ENCODE measurements around the gene CATSPERZ. TPM values are rescaled to one million over a fixed set of nuclear protein-coding genes. Genes with fewer than 3 reads are reported as not detected.

Gene CATSPERZ
- polyA plus RNA-seq, 1 donor from 2014 or later = not detected

GRCh38 chr11:64267207-64267945 lies 32.8 kb upstream of the CATSPERZ start:
- Histone ChIP-seq H3K9me3 (ENCODE audit: low read length) (no peaks in the 10 kb centered on the region), H3F3A (ENCODE audit: insufficient read depth, low read length, poor library complexity, severe bottlenecking) (peaks cover 6% of the 10 kb centered on the region), H3K79me2 (replicated peaks; ENCODE audit: insufficient read depth, low read length) (no peaks in the 10 kb centered on the region), H3K4me3 (ENCODE audit: low read length) (no peak overlapping the region), H3K9ac (ENCODE audit: low read length) (no peak overlapping the region), H3K4me2 (ENCODE audit: low read length) (no peak overlapping the region), H3K9me2 (ENCODE audit: insufficient read depth, low read length) (no peaks in the 10 kb centered on the region), H4K20me1 (ENCODE audit: insufficient read depth) (no peaks in the 10 kb centered on the region), H3K36me3 (ENCODE audit: insufficient read depth, low read length) (no peaks in the 10 kb centered on the region), H3K27me3 (ENCODE audit: insufficient read depth, low read depth, low read length) (no peaks in the 10 kb centered on the region), H2AFZ (ENCODE audit: low read depth, low read length) (no peak overlapping the region), H3K27ac (ENCODE audit: low read length) (no peak overlapping the region)
- TF ChIP-seq POLR2AphosphoS5 (IDR thresholded peaks at IDR 0.05) = no peak

GRCh38 chr11:64268025-64268892 lies 31.9 kb upstream of the CATSPERZ start:
- H2AFZ ChIP-seq (ENCODE audit: low read depth, low read length) = no peak overlapping the region
- H3K4me2 ChIP-seq (ENCODE audit: low read length) = peak overlapping the region; percentile 89
- peaks cover 6% of the 10 kb centered on the region for H3F3A ChIP-seq (ENCODE audit: insufficient read depth, low read length, poor library complexity, severe bottlenecking)
- H3K4me3 ChIP-seq (ENCODE audit: low read length) = peak overlapping the region; percentile 96
- H3K9ac ChIP-seq (ENCODE audit: low read length) = peak overlapping the region; percentile 87
- no peaks in the 10 kb centered on the region for H3K9me3 ChIP-seq (ENCODE audit: low read length)
- H3K27ac ChIP-seq (ENCODE audit: low read length) = peak overlapping the region; percentile 87
- no peaks in the 10 kb centered on the region for H3K9me2 ChIP-seq (ENCODE audit: insufficient read depth, low read length)
- H3K27me3 ChIP-seq (ENCODE audit: insufficient read depth, low read depth, low read length) = no peaks in the 10 kb centered on the region
- no peaks in the 10 kb centered on the region for H4K20me1 ChIP-seq (ENCODE audit: insufficient read depth)
- H3K79me2 ChIP-seq (replicated peaks; ENCODE audit: insufficient read depth, low read length) = no peaks in the 10 kb centered on the region
- no peaks in the 10 kb centered on the region for H3K36me3 ChIP-seq (ENCODE audit: insufficient read depth, low read length)
- TF ChIP-seq EZH2 (IDR thresholded peaks at IDR 0.05; ENCODE audit: borderline replicate concordance, insufficient read depth, low read length, poor library complexity, severe bottlenecking) (no peak), REST (IDR thresholded peaks at IDR 0.05; ENCODE audit: borderline replicate concordance) (no peak), POLR2AphosphoS5 (IDR thresholded peaks at IDR 0.05) (no peak), MXI1 (conservative IDR thresholded peaks at IDR 0.05; ENCODE audit: poor library complexity, severe bottlenecking) (no peak), SMC3 (conservative IDR thresholded peaks at IDR 0.05; ENCODE audit: poor library complexity) (no peak), EP300 (conservative IDR thresholded peaks at IDR 0.05; ENCODE audit: poor library complexity, severe bottlenecking) (no peak), RAD21 (conservative IDR thresholded peaks at IDR 0.05) (no peak), TAF1 (IDR thresholded peaks at IDR 0.05; ENCODE audit: low read depth) (no peak), CTCF (IDR thresholded peaks at IDR 0.05; ENCODE audit: poor library complexity, severe bottlenecking) (no peak)

Measured in neural cell (in vitro differentiated cells).